Measurements from ENCODE around the gene TGFBR3.

Gene TGFBR3

DNA sequence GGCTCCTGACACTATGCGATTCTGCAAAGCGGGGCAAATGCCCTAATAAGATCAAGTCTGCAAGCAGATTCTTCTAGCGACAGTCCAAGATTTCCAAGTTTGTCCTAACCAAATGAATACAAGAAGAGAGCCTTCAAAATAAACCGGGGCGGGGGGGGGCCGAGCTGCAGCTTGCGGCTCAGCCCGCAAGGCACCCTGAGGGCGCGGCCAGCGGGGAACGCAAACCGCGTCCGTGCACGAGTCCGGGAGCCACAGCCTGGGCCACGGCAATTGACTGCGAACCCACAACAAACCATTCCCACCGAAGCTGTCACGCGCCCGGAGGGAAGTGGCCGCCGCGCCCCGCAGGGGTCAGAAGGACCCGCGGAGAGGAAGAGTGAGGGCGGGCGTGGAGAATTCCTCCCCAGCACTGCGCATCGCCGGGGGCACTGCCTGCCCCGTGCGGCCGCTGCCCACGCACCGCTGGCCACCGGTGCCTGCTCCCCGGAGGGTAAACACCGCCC is 687 bp downstream of the TGFBR3 start:
- peak overlapping the region; percentile 93 for H3K27ac ChIP-seq (ENCODE audit: extremely low read depth, low read depth, low read length)
- CTCF ChIA-PET = interaction anchor here (0.6 to 2.2 kb wide), 9 partner anchors 10 to 349 kb away, joined by 3 to 8 read pairs (median 3); no protein-coding TSS in a partner anchor
- peak overlapping the region; percentile 95 for H3K4me3 ChIP-seq (ENCODE audit: low read depth, low read length)
- H3K4me1 ChIP-seq (ENCODE audit: control insufficient read depth, insufficient read depth, low read length) = no peaks in the 10 kb centered on the region
- no peaks in the 10 kb centered on the region for H3K36me3 ChIP-seq (ENCODE audit: control insufficient read depth in 2 of 2, insufficient read depth in 1 of 2, low read length in 2 of 2)
- no peaks in the 10 kb centered on the region for H3K9me3 ChIP-seq (ENCODE audit: control insufficient read depth, insufficient read depth, low read depth, low read length)
- POLR2A ChIA-PET = interaction anchor here (0.7 to 1.8 kb wide), 6 partner anchors 11 to 78 kb away, joined by 3 to 6 read pairs (median 4); no protein-coding TSS in a partner anchor
- TF ChIP-seq ZIC2 (tag by site-specific recombination; IDR thresholded peaks at IDR 0.05) (peak; percentile 75), WT1 (tag by site-specific recombination; IDR thresholded peaks at IDR 0.05) (0 out of 2 replicates have a peak, but pooled peaks have one; percentile 11), ZNF843 (tag by site-specific recombination; IDR thresholded peaks at IDR 0.05) (no peak), ZFHX2 (tag by site-specific recombination; conservative IDR thresholded peaks at IDR 0.05) (peak; percentile 80), ZNF837 (tag by site-specific recombination; IDR thresholded peaks at IDR 0.05) (no peak), KLF10 (tag by site-specific recombination; IDR thresholded peaks at IDR 0.05) (no peak), ZNF473 (tag by site-specific recombination; IDR thresholded peaks at IDR 0.05) (no peak), ZNF335 (tag by site-specific recombination; conservative IDR thresholded peaks at IDR 0.05) (peak; percentile 82), ZNF561 (tag by site-specific recombination; IDR thresholded peaks at IDR 0.05; ENCODE audit: borderline replicate concordance) (no peak), BCL11A (tag by site-specific recombination; IDR thresholded peaks at IDR 0.05; ENCODE audit: low read depth) (0 out of 2 replicates have a peak, but pooled peaks have one; percentile 44), ZNF16 (tag by site-specific recombination; IDR thresholded peaks at IDR 0.05; ENCODE audit: low read depth) (no peak), KLF9 (tag by site-specific recombination; IDR thresholded peaks at IDR 0.05; ENCODE audit: low read depth) (peak; percentile 34; the same call in 1 of the 2 replicates), GLIS2 (tag by site-specific recombination; IDR thresholded peaks at IDR 0.05) (peak; percentile 49), ZBTB17 (tag by site-specific recombination; IDR thresholded peaks at IDR 0.05) (no peak), GLIS1 (tag by site-specific recombination; IDR thresholded peaks at IDR 0.05) (peak; percentile 85), ZBTB48 (tag by site-specific recombination; IDR thresholded peaks at IDR 0.05) (0 out of 2 replicates have a peak, but pooled peaks have one; percentile 26), KLF1 (tag by site-specific recombination; IDR thresholded peaks at IDR 0.05) (peak; percentile 43; the same call in 1 of the 2 replicates), ZNF184 (tag by site-specific recombination; IDR thresholded peaks at IDR 0.05) (no peak), SALL2 (tag by site-specific recombination; IDR thresholded peaks at IDR 0.05; ENCODE audit: borderline replicate concordance) (no peak), SP7 (tag by site-specific recombination; IDR thresholded peaks at IDR 0.05) (0 out of 2 replicates have a peak, but pooled peaks have one; percentile 4), KLF7 (tag by site-specific recombination; IDR thresholded peaks at IDR 0.05; ENCODE audit: borderline replicate concordance) (0 out of 2 replicates have a peak, but pooled peaks have one; percentile 22), ZBTB8A (tag by site-specific recombination; IDR thresholded peaks at IDR 0.05) (peak; percentile 24), ZNF366 (tag by site-specific recombination; conservative IDR thresholded peaks at IDR 0.05) (no peak), ZNF23 (tag by site-specific recombination; IDR thresholded peaks at IDR 0.05; ENCODE audit: borderline replicate concordance) (no peak), ZBTB1 (tag by site-specific recombination; IDR thresholded peaks at IDR 0.05) (peak; percentile 12; the same call in 1 of the 2 replicates), ZNF791 (tag by site-specific recombination; IDR thresholded peaks at IDR 0.05) (no peak), EGR2 (tag by site-specific recombination; IDR thresholded peaks at IDR 0.05; ENCODE audit: low read depth) (peak; percentile 47), ZNF777 (tag by site-specific recombination; IDR thresholded peaks at IDR 0.05; ENCODE audit: borderline replicate concordance) (peak; percentile 76; the same call in 1 of the 2 replicates), ZNF600 (tag by site-specific recombination; IDR thresholded peaks at IDR 0.05) (no peak), MYNN (tag by site-specific recombination; IDR thresholded peaks at IDR 0.05; ENCODE audit: borderline replicate concordance) (no peak)
- TF ChIP-seq, protein P1, sequence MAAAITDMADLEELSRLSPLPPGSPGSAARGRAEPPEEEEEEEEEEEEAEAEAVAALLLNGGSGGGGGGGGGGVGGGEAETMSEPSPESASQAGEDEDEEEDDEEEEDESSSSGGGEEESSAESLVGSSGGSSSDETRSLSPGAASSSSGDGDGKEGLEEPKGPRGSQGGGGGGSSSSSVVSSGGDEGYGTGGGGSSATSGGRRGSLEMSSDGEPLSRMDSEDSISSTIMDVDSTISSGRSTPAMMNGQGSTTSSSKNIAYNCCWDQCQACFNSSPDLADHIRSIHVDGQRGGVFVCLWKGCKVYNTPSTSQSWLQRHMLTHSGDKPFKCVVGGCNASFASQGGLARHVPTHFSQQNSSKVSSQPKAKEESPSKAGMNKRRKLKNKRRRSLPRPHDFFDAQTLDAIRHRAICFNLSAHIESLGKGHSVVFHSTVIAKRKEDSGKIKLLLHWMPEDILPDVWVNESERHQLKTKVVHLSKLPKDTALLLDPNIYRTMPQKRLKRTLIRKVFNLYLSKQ (tag by site-specific recombination; IDR thresholded peaks at IDR 0.05; ENCODE audit: borderline replicate concordance) = no peak
- TF ChIP-seq, protein P2, sequence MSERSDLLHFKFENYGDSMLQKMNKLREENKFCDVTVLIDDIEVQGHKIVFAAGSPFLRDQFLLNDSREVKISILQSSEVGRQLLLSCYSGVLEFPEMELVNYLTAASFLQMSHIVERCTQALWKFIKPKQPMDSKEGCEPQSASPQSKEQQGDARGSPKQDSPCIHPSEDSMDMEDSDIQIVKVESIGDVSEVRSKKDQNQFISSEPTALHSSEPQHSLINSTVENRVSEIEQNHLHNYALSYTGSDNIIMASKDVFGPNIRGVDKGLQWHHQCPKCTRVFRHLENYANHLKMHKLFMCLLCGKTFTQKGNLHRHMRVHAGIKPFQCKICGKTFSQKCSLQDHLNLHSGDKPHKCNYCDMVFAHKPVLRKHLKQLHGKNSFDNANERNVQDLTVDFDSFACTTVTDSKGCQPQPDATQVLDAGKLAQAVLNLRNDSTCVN (tag by site-specific recombination; optimal IDR thresholded peaks at IDR 0.05) = peak; percentile 82
- TF ChIP-seq, protein P3, sequence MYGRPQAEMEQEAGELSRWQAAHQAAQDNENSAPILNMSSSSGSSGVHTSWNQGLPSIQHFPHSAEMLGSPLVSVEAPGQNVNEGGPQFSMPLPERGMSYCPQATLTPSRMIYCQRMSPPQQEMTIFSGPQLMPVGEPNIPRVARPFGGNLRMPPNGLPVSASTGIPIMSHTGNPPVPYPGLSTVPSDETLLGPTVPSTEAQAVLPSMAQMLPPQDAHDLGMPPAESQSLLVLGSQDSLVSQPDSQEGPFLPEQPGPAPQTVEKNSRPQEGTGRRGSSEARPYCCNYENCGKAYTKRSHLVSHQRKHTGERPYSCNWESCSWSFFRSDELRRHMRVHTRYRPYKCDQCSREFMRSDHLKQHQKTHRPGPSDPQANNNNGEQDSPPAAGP (tag by site-specific recombination; IDR thresholded peaks at IDR 0.05) = no peak
- TF ChIP-seq, protein P4, sequence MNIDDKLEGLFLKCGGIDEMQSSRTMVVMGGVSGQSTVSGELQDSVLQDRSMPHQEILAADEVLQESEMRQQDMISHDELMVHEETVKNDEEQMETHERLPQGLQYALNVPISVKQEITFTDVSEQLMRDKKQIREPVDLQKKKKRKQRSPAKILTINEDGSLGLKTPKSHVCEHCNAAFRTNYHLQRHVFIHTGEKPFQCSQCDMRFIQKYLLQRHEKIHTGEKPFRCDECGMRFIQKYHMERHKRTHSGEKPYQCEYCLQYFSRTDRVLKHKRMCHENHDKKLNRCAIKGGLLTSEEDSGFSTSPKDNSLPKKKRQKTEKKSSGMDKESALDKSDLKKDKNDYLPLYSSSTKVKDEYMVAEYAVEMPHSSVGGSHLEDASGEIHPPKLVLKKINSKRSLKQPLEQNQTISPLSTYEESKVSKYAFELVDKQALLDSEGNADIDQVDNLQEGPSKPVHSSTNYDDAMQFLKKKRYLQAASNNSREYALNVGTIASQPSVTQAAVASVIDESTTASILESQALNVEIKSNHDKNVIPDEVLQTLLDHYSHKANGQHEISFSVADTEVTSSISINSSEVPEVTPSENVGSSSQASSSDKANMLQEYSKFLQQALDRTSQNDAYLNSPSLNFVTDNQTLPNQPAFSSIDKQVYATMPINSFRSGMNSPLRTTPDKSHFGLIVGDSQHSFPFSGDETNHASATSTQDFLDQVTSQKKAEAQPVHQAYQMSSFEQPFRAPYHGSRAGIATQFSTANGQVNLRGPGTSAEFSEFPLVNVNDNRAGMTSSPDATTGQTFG (tag by site-specific recombination; IDR thresholded peaks at IDR 0.05; ENCODE audit: borderline replicate concordance) = no peak
